Gastrocnemius medialis (tissue), 4 donors: ENCODE results near the gene CAMTA1.
"Not testable (repeated sequence)": the region's sequence is repeated elsewhere in the genome, so short reads cannot be mapped to it uniquely, and the experiment has no call there.

Experiments
- CTCF ChIP-seq, 5 experiments: fragments of 450-650 bp in 3 of 5; fragments of 200-600 bp in 2 of 5; sonication (generic) in 2 of 5; IDR thresholded peaks in 4 of 5; conservative IDR thresholded peaks in 1 of 5; 1 replicate in 4 of 5; 2 replicates in 1 of 5; pipeline ENCODE4 v1.5.1; 2016 to 2019; ENCODE audit warnings: antibody characterized with exemption in 5 of 5, mild to moderate bottlenecking in 3 of 5, moderate library complexity in 3 of 5
- POLR2A ChIP-seq, 2 donors: fragments of 450-650 bp; IDR thresholded peaks; one replicate each; pipeline ENCODE4 v1.6.1; 2017; ENCODE audit warnings: antibody characterized with exemption in 2 of 2, mild to moderate bottlenecking in 2 of 2, moderate library complexity in 2 of 2

GRCh38 chr1:7417618-7418017 lies 632.4 kb downstream of the CAMTA1 start:
- not testable (repeated sequence) for TF ChIP-seq CTCF (IDR thresholded peaks at IDR 0.05 in 4 of 5, conservative IDR thresholded peaks at IDR 0.05 in 1 of 5); POLR2A (IDR thresholded peaks at IDR 0.05)
